ENCODE results near the gene PPM1H.
"Not testable (repeated sequence)": the region's sequence is repeated elsewhere in the genome, so short reads cannot be mapped to it uniquely, and the experiment has no call there.

Gene PPM1H, protein sequence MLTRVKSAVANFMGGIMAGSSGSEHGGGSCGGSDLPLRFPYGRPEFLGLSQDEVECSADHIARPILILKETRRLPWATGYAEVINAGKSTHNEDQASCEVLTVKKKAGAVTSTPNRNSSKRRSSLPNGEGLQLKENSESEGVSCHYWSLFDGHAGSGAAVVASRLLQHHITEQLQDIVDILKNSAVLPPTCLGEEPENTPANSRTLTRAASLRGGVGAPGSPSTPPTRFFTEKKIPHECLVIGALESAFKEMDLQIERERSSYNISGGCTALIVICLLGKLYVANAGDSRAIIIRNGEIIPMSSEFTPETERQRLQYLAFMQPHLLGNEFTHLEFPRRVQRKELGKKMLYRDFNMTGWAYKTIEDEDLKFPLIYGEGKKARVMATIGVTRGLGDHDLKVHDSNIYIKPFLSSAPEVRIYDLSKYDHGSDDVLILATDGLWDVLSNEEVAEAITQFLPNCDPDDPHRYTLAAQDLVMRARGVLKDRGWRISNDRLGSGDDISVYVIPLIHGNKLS

DNA sequence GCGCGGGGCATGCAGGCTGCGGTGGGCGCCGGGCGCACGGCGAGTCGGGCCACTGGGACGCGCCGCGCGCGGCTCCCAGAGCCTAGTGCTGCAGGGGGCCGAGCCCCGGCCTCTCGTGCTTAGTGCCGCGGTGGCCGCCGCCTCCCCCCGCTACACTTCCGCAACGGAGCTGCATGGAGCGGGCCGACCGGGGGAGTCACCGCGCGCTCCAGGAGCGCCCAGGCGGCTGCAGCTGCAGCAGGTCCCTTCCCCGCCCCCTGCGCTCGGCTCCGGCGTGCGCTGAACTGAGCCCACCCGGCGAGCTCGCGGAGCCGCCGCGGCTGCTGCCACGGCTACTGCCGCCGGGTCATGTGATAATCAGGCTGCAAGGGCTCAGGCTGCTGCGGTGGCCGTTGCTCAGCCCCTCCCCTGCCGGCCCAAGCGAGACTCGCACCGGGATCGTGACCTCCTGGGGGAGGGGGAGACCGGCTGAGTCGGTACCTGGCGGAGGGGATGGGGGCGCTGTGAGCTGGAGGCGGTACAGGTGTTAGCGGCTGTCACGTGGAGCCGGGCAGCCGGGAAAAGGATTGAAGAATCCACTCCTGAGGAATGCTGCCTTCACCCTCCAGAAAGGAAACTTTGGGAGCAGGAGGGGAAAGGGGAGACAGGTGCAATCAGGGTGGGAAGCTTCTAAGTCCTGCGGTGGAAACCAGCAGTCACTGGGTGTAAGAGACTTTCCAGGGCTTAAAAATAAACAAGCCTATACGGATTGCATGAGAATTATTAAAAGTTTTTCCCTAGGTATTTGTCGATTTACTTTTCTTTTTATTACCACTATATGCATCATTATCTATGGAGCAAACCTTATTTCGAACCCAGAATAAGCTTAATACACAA lies at the start of gene PPM1H:
TSS of gene PPM1H (minus strand) at position 352 of the 876 bp plus-strand sequence. CDS start 414 bp downstream, outside the sequence.
- DNase-seq = peak; percentile 17

DNA sequence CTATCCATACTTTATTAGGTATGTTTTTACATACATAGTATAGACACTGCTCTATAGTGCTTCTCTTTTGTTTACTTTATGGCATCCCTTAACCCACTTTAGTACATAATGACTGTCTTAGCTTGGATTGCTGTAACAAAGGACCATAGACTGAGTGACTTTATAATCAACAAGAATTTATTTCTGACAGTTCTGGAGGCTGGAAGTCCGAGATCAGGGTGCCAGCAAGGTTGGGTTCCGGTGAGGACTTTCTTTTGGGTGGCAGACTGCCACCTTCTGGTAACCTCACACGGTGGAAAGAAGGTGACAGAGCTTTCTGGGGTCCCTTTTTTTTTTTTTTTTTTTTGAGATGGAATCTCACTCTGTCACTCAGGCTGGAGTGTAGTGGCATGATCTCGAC lies 48.6 kb upstream of the PPM1H start:
- no peak for DNase-seq

DNA sequence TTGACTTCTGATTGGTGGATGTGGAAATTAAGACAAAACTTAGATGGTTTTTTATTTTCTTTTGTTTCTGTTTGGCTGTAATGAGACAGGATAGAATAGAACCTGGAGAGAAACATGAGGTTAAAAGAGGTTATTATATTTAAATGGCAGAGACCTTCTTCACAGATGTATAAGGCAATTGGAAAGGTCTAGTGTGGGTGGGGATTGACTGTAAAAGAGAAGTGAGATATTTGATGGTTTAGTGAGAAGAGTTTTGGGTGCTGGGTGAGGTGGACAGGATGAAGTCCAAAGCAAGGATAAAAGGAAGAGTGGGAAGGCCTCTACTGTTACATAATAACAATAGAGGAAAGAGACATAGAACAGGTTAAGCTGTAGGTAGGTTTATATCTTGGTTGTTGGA lies 43.8 kb upstream of the PPM1H start:
- no peak for DNase-seq

DNA sequence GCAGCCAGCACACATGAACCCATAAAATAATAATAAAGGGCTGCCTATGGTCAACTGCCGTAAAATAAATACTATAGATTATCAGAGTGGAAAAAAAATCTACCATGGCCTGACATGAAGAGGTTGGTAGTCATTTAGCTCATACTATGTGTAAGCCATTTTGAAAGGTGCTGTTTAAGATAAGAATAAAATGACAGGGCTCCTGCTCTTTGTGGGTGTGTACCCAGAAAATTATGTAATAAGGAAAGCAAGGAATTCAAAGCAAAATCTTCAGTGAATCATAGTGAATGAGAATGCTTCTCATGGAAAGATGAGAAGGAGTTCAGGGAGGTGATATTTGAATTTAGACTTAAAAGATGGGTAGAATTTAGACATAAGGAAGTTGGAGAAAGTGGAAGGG lies 42.9 kb upstream of the PPM1H start:
- no peak for DNase-seq

DNA sequence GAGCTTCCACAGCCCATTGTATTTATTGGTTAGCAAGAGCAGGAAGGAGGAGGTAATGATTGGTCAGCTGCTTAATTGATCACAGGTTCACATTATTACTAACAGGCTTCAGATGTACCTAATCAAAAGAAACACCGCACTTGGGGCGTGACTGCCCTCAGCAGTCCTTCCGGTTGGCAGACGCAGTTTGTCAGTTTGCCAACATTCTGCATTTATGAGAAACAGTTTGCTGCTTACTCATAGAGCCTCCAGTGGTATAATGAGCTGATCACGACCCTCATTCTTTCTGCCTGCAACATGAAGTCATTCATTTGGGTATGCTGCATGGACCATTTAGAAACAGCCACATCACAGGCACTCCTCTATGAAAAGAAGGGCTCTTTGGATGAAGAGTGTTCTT lies 42.5 kb upstream of the PPM1H start:
- no peak for DNase-seq

DNA sequence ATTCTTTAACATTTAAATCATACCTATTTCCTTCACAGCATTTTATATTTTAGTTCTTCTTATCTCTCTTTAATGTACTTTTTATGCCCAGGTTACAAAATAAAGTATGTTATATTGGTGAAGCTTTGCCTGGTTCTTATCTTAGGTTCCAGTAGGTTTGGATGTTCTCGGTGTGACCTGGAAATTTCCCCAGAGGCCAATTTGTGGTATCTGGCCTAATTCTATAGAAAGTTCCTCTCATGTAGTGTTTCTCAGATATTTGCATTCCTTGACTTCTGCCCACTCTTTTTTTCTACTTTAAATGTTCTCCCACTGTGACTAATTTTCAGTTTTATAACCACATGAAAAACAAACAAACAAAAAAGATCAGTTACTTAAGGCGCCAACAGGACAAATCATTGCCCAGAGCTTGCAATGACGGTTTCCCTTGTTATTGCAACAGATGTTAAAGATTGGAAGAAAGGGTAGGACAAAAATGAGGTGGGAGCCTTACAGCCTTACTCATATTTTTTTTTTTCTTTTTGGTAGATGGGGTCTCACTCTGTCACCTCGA lies 41.2 kb upstream of the PPM1H start:
- DNase-seq = no peak

DNA sequence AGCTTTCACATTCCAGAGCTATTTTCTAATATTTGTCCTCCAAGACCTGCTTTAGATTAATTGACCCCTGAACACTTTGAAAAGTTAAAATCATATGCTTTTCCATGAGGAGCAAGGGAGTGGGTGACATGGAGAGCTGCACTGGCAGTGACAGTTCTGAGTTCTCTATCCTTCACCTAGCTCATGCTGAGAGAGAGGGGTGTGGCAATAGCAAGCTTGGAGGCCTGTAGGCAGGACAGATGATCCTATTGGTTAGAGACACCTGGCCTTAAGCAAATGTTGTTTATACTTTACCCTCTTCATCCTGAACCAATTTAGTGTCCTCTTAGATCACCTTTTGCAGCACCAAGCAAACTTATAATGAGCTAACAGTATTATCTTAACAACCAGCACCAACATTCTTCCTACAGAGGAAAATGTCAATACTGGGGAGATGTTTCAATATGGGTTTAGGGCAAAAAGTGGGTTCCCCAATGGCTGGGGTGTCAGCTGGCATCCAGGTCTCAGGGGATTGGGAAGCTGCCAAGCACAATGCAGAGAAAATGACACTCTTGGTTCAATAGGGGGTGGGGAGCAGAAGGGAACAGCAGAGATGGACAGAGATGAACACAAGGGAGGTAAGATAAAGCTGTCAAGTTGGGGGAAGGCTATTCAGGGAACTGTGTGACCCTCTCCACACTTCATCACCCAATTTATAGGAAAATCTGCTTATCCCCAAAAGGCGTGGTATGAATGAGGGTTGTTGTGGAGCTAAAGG lies 37.0 kb upstream of the PPM1H start:
- no peak for DNase-seq

DNA sequence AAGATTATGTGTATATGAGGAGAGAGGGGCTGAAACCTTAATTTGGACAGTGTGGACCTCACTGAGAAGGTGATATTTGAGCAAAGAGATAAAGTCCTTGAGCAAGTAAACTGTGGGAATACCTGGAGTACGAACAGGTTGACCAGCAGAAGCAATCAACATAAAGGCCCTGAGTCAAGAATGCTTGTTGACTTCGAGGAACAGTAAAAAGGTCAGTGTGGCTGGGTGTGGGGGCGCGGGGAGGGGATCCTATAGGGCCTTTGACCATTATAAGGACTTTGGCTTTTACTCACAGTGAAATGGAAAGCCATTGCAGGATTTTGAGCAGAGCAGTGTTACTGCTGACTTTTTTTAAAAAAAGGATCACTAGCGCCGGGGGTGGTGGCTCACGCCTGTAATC lies 34.7 kb upstream of the PPM1H start:
- DNase-seq = no peak

DNA sequence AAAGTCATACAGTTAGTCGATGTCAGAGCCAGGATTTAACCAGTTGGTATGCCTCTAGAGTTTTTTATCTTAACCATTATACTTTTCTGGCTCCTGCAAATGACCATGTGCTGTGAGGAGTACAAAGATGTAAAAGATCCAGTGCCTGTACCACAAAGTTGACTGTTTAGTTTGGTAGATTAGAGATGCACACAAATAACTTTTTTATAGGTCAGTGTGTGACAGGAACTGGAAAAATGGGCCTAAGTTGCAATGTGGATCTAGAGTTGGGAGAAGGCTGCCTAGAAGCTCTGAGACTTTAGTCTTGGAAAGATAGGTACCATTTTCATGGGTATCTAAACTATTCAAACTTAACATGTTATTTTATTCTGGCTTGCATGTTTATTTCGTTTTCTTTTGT lies 32.8 kb upstream of the PPM1H start:
- DNase-seq = no peak

DNA sequence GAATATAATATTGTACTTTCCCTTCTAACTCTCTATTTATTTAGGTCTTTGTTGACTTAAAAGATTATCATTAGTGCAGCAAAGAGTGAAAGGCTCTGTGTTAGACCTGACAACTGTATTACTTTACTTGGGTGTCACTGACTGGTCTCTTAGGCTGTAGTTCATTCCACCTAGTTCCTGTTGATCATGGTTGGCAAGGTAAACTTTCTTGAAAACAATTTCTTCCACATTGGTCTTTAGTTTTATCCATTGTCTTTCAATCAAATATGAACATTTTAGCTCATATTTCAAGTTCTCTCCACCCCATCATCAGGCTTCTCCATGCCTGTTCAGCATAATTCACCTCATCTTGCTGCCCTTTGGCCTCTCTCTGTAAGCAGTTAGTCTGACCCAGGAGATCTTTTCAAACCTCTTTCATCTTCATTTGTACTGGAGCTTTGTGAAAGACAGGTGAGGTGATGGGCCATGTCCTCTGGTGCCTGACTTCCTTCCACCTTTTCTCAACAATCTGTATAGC lies 32.1 kb upstream of the PPM1H start:
- no peak for DNase-seq

DNA sequence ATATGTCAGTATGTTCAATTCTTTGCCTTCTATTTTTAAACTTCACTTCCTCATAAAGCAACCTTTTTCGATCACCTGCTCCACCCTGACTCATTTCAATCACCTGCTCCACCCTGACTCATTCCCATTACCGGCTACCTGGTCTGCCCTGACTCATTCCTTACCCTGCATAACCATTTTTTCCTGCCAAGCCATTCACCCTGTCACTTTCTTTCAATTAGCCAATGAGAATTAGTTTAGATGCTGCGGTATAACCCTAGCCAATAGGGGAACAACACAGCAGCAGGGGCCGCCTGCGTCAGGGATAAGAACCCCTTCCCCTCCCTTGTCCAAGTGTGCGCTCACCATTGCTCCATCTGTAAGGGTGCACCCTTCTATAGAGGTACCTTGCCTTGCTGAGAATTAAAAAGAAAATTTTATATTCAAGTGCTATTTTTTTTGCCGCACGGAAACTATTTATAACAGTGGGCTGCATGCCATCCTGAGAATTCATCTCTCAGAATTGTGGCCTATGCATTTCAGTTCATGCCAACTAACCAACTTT lies 31.6 kb upstream of the PPM1H start:
- DNase-seq = not testable (repeated sequence)

DNA sequence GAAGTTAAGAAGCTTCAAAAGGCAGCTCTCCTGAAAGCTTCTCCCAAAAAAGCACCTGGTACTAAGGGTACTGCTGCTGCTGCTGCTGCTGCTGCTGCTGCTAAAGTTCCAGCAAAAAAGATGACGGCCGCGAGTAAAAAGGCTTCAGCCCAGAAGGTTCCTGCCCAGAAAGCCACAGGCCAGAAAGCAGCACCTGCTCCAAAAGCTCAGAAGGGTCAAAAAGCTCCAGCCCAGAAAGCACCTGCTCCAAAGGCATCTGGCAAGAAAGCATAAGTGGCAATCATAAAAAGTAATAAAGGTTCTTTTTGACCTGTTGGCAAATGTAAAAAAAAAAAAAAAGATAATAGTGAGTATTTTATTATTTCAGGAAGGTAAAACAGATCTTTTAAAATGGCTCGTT lies 30.8 kb upstream of the PPM1H start:
- not testable (repeated sequence) for DNase-seq

DNA sequence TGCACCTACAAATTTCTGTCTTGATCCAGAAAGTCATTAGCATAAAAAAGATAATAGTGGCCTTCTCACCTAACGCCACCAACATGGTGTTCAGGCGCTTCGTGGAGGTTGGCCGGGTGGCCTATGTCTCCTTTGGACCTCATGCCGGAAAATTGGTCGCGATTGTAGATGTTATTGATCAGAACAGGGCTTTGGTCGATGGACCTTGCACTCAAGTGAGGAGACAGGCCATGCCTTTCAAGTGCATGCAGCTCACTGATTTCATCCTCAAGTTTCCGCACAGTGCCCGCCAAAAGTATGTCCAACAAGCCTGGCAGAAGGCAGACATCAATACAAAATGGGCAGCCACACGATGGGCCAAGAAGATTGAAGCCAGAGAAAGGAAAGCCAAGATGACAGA lies 30.3 kb upstream of the PPM1H start:
- DNase-seq = not testable (repeated sequence)

DNA sequence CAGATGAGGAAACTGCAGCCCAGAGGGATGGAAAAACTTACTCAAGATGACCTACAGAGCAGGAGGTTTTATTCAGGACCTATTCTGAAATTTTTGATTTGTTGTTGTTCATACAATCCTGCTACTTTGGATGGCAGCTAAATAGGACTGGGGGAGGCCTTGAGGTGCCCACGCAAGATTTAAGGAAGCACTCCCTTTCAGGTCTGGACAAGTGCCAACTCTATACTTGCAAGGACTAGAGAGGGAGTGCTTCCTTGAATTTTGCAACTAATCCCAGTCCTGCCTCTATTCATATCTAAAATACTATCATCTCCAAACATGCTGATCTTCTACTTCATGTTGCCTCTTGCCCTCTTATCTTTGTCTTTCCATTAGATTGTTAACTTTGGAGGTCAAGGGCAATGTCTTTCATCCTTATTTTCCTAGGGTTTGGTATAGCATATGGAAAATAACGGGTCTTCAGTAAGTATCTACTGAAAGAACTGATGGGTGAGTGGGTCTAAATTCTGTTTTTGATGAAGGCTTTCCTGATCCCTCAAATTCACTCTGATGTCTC lies 28.6 kb upstream of the PPM1H start:
- DNase-seq = no peak

DNA sequence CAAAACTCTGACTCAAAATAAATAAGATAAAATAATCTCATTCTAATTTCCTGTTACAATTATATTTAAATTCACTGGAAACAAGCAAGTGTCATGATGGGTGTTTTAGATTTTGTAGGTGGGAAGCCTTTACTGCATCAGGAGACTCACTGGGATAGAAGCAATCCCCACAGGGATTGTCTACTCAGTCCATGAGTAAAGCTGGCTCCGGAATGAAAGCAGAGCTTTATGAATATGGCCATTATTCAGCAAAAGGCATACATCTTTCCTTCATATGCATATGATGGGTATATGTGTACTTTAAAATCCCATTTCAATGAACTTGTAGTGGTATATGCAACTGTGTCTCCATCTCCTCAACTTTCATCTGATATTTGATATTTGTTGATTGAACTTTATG lies 25.4 kb upstream of the PPM1H start:
- no peak for DNase-seq

DNA sequence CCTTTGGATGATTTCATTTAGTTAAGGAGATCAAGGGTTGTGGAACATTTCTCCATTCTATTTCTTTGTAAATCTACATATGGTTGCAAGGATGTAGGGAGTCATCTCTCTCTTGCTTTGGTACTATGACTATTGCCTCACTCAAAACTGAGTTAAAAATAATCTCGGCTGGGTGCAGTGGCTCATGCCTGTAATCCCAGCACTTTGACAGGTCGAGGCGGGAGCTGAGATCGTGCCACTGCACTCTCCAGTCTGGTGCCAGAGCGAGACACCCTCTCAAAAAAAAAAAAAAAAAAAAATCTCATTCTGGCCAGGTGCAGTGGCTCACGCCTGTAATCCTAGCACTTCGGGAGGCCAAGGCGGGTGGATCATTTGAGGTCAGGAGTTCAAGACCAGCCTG lies 24.8 kb upstream of the PPM1H start:
- no peak for DNase-seq

DNA sequence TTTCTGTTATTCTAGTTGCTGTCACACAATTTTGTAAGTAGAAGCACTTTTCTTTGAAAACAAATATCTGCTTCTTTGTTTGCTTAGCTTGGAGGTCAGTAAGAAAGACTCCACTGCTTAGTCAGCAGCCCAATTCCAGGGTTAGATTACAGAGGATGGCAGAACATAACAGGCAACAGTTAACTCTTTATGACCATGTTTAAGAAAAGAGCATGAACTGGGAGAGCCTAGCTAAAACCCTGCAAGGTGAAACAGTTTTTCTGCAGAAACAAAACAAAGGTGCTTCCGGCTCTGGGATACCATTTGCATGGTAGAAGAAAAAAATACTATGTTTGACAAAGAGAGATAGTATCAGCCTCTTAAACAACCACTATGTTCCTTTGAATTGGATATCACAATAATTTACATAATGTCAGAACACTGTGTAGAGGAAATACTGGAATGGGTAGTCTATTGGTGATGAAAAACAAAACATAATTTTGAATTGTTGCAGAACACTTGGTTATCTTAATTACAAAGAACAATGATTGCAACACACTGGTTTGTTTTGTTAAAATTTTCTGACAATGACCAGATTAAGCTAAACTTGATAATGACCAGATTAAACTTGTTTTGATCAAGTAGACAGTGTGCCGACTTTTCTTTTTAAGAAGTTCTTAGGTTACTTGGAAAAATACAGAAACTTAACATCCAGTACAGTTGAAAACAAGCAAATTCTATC lies 22.4 kb upstream of the PPM1H start:
- DNase-seq = no peak

DNA sequence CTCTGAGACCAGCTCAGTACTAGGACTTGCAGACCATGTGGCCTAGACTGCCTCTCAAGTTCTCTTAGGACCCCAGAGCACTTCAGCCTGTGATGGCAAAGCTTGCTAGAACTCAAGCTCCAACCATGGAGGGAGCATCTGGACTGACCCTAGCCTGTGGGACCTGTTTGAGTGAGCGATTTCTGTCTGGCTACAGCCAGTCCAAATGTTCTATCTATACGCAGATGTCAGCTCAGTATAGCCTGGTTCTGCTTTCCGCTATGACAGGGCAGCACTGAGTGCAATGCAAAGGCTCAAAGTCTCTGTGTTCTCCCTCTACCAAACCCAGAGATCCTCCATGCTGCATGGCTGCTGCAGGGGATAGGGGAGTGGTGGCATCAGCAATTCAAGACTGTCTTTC lies 20.7 kb upstream of the PPM1H start:
- no peak for DNase-seq

DNA sequence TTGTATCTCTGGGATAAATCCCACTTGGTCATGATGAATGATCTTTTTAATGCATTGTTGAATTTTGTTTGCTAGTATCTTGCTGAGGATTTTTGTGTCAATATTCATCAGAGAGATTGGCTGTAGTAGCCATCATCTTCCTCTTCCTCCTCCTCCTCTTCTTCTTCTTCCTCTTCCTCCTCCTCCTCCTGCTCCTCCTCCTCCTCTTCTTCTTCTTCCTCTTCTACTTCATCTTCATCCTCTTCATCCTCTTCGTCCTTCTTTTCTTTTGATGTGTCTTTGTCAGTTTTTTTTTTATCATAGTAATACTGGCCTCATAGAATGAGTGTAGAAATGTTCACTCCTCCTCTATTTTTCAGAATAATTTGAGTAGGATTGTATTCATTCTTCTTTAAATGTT lies 15.4 kb upstream of the PPM1H start:
- no peak for DNase-seq

DNA sequence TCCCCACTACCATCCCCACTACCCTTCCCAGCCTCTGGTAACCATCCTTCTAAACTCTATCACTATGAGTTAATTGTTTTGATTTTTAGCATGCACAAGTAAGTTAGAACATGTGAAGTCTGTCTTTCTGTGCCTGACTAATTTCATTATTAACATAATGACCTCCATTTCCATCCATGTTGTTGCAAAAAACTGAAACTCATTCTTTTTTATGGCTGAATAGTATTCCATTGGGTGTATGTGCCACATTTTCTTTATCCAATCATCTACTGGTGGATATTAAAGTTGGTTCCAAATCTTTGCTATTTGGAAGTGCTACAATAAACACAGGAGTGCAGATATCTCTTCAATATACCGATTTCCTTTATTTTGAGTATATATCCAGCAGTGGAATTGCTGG lies 13.2 kb upstream of the PPM1H start:
- DNase-seq = no peak

DNA sequence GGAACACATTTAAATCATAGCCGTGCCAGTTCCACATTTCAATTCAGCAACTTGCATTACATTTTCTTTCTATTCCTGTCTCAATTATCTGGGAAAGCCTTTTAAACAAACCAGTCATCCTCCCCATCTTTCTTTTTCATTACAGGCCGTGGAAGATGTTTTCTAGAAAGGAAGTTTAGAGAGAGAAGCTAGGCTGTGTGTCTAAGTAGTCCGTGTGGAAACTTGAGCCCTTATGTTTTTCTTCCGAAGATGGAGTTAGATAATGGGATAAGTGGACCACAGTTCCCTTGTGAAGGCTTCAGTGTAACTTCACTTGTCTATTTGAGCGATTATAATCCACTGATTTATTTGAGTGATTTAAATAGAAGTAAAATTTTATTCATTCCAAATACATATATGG lies 12.4 kb upstream of the PPM1H start:
- DNase-seq = no peak

All from stimulated activated CD4-positive, alpha-beta T cell treated with anti-CD3 and anti-CD28 coated beads, Interleukin-12 subunit alpha, Interleukin-12 subunit beta, amount 100 ng/mL, for 4 hours (primary cell).